PC-9 (cell line): ENCODE results near the gene DPP10.

Experiments used
- CTCF ChIP-seq: fragments of 200-600 bp; sonication (generic); conservative IDR thresholded peaks from 2 replicates; pipeline ENCODE4 v1.6.1; 2017; ENCODE audit warnings: mixed run types, antibody characterized with exemption, mild to moderate bottlenecking, moderate library complexity
- EZH2 ChIP-seq: fragments of 200-600 bp; sonication (generic); IDR thresholded peaks from 2 replicates; pipeline ENCODE4 v1.8.0; 2017; ENCODE audit warnings: antibody characterized with exemption, low read depth

DNA sequence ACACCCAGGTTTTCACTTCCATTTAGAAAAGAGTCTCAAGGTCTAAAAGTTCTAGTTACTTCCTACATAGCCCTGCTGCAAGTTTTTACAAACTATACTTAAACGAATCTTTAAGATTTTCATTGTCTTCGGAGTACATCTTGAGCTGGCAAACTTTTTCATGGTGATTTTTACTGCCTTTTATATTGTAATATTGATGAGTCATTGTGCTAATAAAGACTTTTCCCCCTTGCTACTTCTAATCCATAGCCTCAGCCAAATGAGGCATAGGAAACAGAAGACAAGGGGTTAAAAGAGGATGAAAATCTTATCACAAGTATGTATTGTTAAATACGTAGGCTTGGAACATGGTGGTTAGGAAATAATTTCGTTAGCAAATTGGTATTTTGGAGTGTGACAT is 4.1 kb downstream of the DPP10 start:
- TF ChIP-seq EZH2 (no peak), CTCF (no peak)
